ENCODE results near the gene SHANK2. TPM values are rescaled to one million over a fixed set of nuclear protein-coding genes. Genes with fewer than 3 reads are reported as not detected.
A peak's percentile ranks its signal among the peaks of the same experiment; 100 is the strongest.

Gene SHANK2
- total and polyA plus RNA-seq, 2 of the 4 experiments (the other 2 are of a cell fraction): 1.6 to 2.2 TPM

- Histone ChIP-seq H3K27ac (ENCODE audit: insufficient read depth, low read length) (peak overlapping the region; percentile 31), H3K27me3 (ENCODE audit: control insufficient read depth, insufficient read depth, low read length) (peaks cover 4% of the 10 kb centered on the region; the same call in 1 of the 2 replicates), H2AK9ac (replicated peaks; ENCODE audit: low read depth, low read length, poor library complexity) (peak overlapping the region; percentile 75), H3K9ac (ENCODE audit: low read depth, low read length) (0 out of 2 replicates have a peak overlapping the region, but pooled peaks have one; percentile 12), H3K79me1 (ENCODE audit: low read depth in 1 of 2, low read length in 2 of 2) (peaks cover 0 to 6% of the 10 kb centered on the region in 2 experiments; a peak in 2 of 4 replicates), H3K18ac (ENCODE audit: low read depth, low read length) (peak overlapping the region; percentile 12), H2AK5ac (ENCODE audit: low read depth, low read length) (no peak overlapping the region), H3K4me1 (ENCODE audit: control insufficient read depth, insufficient read depth, low read length) (peaks cover 7% of the 10 kb centered on the region), H4K5ac (ENCODE audit: low read depth, low read length) (peak overlapping the region; percentile 5; the same call in 1 of the 2 replicates), H3K9me1 (ENCODE audit: insufficient read depth, low read length) (no peaks in the 10 kb centered on the region), H3K4ac (ENCODE audit: low read depth, low read length) (peak overlapping the region; percentile 27; the same call in 1 of the 2 replicates), H2BK15ac (ENCODE audit: low read depth, low read length) (no peak overlapping the region), H3K4me2 (ENCODE audit: low read depth, low read length) (peak overlapping the region; percentile 59), H4K91ac (ENCODE audit: insufficient read depth, low read depth, low read length) (peak overlapping the region; percentile 53), H3K36me3 (ENCODE audit: control insufficient read depth, insufficient read depth, low read length) (no peaks in the 10 kb centered on the region), H2BK20ac (ENCODE audit: low read depth, low read length) (peak overlapping the region; percentile 40), H2BK120ac (ENCODE audit: low read depth, low read length) (peak overlapping the region; percentile 86), H3K4me3 (ENCODE audit: insufficient read depth, low read depth, low read length) (peak overlapping the region; percentile 62), H3K14ac (replicated peaks; ENCODE audit: low read depth, low read length) (peak overlapping the region; percentile 28; the same call in 1 of the 2 replicates), H3K23ac (ENCODE audit: low read depth, low read length) (0 out of 2 replicates have a peak overlapping the region, but pooled peaks have one; percentile 4), H3K9me3 (ENCODE audit: control insufficient read depth, insufficient read depth, low read length) (no peaks in the 10 kb centered on the region), H4K8ac (ENCODE audit: low read depth in 2 of 2, low read length in 2 of 2) (peak overlapping the region in 1 of 2 experiments; percentile 65; a peak in 2 of 4 replicates), H2BK5ac (ENCODE audit: low read depth, low read length, poor library complexity, severe bottlenecking) (peak overlapping the region; percentile 30), H4K20me1 (ENCODE audit: insufficient read depth, low read length) (no peaks in the 10 kb centered on the region), H3K56ac (ENCODE audit: extremely low read depth, insufficient read depth, low read length) (peak overlapping the region; percentile 14; the same call in 1 of the 2 replicates), H2AFZ (replicated peaks; ENCODE audit: low read length, poor library complexity) (peak overlapping the region; percentile 82)
- ATAC-seq (ENCODE audit: low read depth) (peak; percentile 62), DNase-seq (peak; percentile 68)
- ChIA-PET POLR2A (ENCODE audit: unreplicated experiment) (interaction anchor here (0.6 to 1.0 kb wide), 2 partner anchors 12 to 141 kb away, joined by 4 to 9 read pairs; no protein-coding TSS in a partner anchor), CTCF (interaction anchor here (0.6 to 1.3 kb wide), 4 partner anchors 10 to 87 kb away, joined by 3 to 4 read pairs (median 4); no protein-coding TSS in a partner anchor)
- whole genome bisulfite sequencing, 2 experiments (ENCODE audit: extremely low coverage in 2 of 2, insufficient read length in 1 of 2): 4% methylated on average over 15 of the region's 40 CpGs; no CpG with 5 or more reads in 1 of the 2 experiments
- TF ChIP-seq POLR2A (IDR thresholded peaks at IDR 0.05; ENCODE audit: low read depth, low read length) (no peak), CEBPB (IDR thresholded peaks at IDR 0.05; ENCODE audit: low read depth, low read length) (no peak), RCOR1 (IDR thresholded peaks at IDR 0.05; ENCODE audit: insufficient replicate concordance, low read length) (no peak), BHLHE40 (IDR thresholded peaks at IDR 0.05; ENCODE audit: low read depth, low read length) (no peak), FOS (IDR thresholded peaks at IDR 0.05; ENCODE audit: low read depth, low read length) (no peak), NFE2L2 (IDR thresholded peaks at IDR 0.05; ENCODE audit: low read depth, low read length) (no peak), MAFK (IDR thresholded peaks at IDR 0.05; ENCODE audit: low read depth, low read length) (no peak), MXI1 (IDR thresholded peaks at IDR 0.05; ENCODE audit: borderline replicate concordance, low read depth, low read length) (no peak), RAD21 (IDR thresholded peaks at IDR 0.05; ENCODE audit: low read length) (no peak; the same call in 1 of the 2 replicates), MAZ (IDR thresholded peaks at IDR 0.05; ENCODE audit: borderline replicate concordance, low read depth, low read length) (no peak)
- in situ Hi-C loops (cut with MboI; ENCODE audit: low sequenced_read_pairs): no loop called here
- BruUV-seq (replicated peaks): no TSS peak
- intact Hi-C loops (cut with micrococcal nuclease): loop anchor here (1.0 to 10.0 kb wide), 4 partner anchors 34 to 138 kb away; no protein-coding TSS in a partner anchor
- dilution Hi-C loops (cut with HindIII; ENCODE audit: low sequenced_read_pairs, unreplicated experiment): no loop called here
These were observed 673 bp upstream of the SHANK2 start for GRCh38 chr11:71252770-71253730.
